IMR-90 (cell line): ENCODE data around the gene RSPO4. TPM values are rescaled to one million over a fixed set of nuclear protein-coding genes. Genes with fewer than 3 reads are reported as not detected.
A peak's percentile ranks its signal among the peaks of the same experiment; 100 is the strongest.

Experiments
- ATAC-seq: fragments of 200-7000 bp; cut with Tn5 transposase; 2 replicates; pipeline ENCODE4 v1.9.1; 2020; ENCODE audit warnings: low read depth, mild to moderate bottlenecking, moderate library complexity
- BruUV-seq: library from RNA; stranded (reverse); fragments of 400-500 nt; replicated peaks from 2 replicates; lab custom pipeline; 2021; lab: Mats Ljungman, UMichigan
- CTCF ChIA-PET: fragments of 300-600 bp; formaldehyde crosslinking; extraction: SDS; loops from one replicate; lab custom pipeline; 2021; ENCODE audit warnings: antibody characterized with exemption; lab: Yijun Ruan, JAX
- POLR2A ChIA-PET: fragments of 300-600 bp; sonication (Branson Sonifier 250); formaldehyde crosslinking; loops from one replicate; lab custom pipeline; 2022; ENCODE audit warnings: antibody characterized with exemption; ENCODE audit not compliant: unreplicated experiment; lab: Charles Lee
- DNase-seq: peaks from one replicate; pipeline ENCODE4 v3.0.0; 2013
- H2AFZ ChIP-seq: replicated peaks from 2 replicates; pipeline ENCODE3; 2013; ENCODE audit warnings: low read length, mild to moderate bottlenecking; ENCODE audit not compliant: poor library complexity
- H2AK5ac ChIP-seq: 2 replicates; pipeline ENCODE4 v1.6.1; 2013; ENCODE audit warnings: low read depth, low read length, inconsistent platforms
- H2AK9ac ChIP-seq: replicated peaks from 2 replicates; pipeline ENCODE3; 2013; ENCODE audit warnings: mild to moderate bottlenecking, low read depth, low read length, moderate library complexity; ENCODE audit not compliant: poor library complexity
- H2BK120ac ChIP-seq: 2 replicates; pipeline ENCODE4 v1.6.1; 2013; ENCODE audit warnings: low read depth, low read length, inconsistent platforms
- H2BK15ac ChIP-seq: 3 replicates; pipeline ENCODE4 v1.6.1; 2013; ENCODE audit warnings: low read depth, low read length, inconsistent platforms
- H2BK20ac ChIP-seq: 2 replicates; pipeline ENCODE4 v1.6.1; 2013; ENCODE audit warnings: low read depth, mild to moderate bottlenecking, inconsistent platforms, low read length, moderate library complexity
- H2BK5ac ChIP-seq: 2 replicates; pipeline ENCODE4 v1.6.1; 2013; ENCODE audit warnings: mild to moderate bottlenecking, low read depth, low read length, inconsistent platforms; ENCODE audit not compliant: poor library complexity, severe bottlenecking
- H3K14ac ChIP-seq: replicated peaks from 2 replicates; pipeline ENCODE4 v1.6.1; 2013; ENCODE audit warnings: low read depth, low read length, inconsistent platforms
- H3K18ac ChIP-seq: 2 replicates; pipeline ENCODE4 v1.6.1; 2013; ENCODE audit warnings: low read depth, low read length, control low read depth
- H3K23ac ChIP-seq: 2 replicates; pipeline ENCODE4 v1.6.1; 2013; ENCODE audit warnings: low read depth, low read length, inconsistent platforms
- H3K27ac ChIP-seq: 2 replicates; pipeline ENCODE4 v1.5.1; 2013; ENCODE audit warnings: mild to moderate bottlenecking, control low read depth, low read length; ENCODE audit not compliant: insufficient read depth
- H3K27me3 ChIP-seq: 2 replicates; pipeline ENCODE4 v1.6.1; 2013; ENCODE audit warnings: low read length; ENCODE audit not compliant: control insufficient read depth, insufficient read depth
- H3K36me3 ChIP-seq: 2 replicates; pipeline ENCODE4 v1.6.1; 2013; ENCODE audit warnings: low read length, mixed read lengths; ENCODE audit not compliant: control insufficient read depth, insufficient read depth
- H3K4ac ChIP-seq: 2 replicates; pipeline ENCODE4 v1.6.1; 2013; ENCODE audit warnings: low read depth, low read length, inconsistent platforms
- H3K4me1 ChIP-seq: 2 replicates; pipeline ENCODE4 v1.6.1; 2013; ENCODE audit warnings: low read length, mixed read lengths; ENCODE audit not compliant: control insufficient read depth, insufficient read depth
- H3K4me2 ChIP-seq: 2 replicates; pipeline ENCODE4 v1.6.1; 2013; ENCODE audit warnings: low read depth, mild to moderate bottlenecking, control low read depth, low read length, moderate library complexity
- H3K4me3 ChIP-seq: 2 replicates; pipeline ENCODE4 v1.5.1; 2013; ENCODE audit warnings: low read depth, mild to moderate bottlenecking, control low read depth, low read length, moderate library complexity; ENCODE audit not compliant: insufficient read depth
- H3K56ac ChIP-seq: 2 replicates; pipeline ENCODE4 v1.6.1; 2013; ENCODE audit warnings: low read length, inconsistent platforms; ENCODE audit not compliant: insufficient read depth; ENCODE audit errors: extremely low read depth
- H3K79me1 ChIP-seq, 2 experiments: 2 replicates each; pipeline ENCODE4 v1.6.1; 2013; ENCODE audit warnings: low read length in 2 of 2, inconsistent platforms in 1 of 2, low read depth in 1 of 2
- H3K9ac ChIP-seq: 2 replicates; pipeline ENCODE4 v1.6.1; 2013; ENCODE audit warnings: low read depth, low read length, control low read depth
- H3K9me1 ChIP-seq: 2 replicates; pipeline ENCODE4 v1.6.1; 2013; ENCODE audit warnings: low read length, inconsistent platforms; ENCODE audit not compliant: insufficient read depth
- H3K9me3 ChIP-seq: 2 replicates; pipeline ENCODE4 v1.6.1; 2013; ENCODE audit warnings: low read length; ENCODE audit not compliant: control insufficient read depth, insufficient read depth
- H4K20me1 ChIP-seq: 2 replicates; pipeline ENCODE4 v1.6.1; 2013; ENCODE audit warnings: low read length, inconsistent platforms; ENCODE audit not compliant: insufficient read depth
- H4K5ac ChIP-seq: 2 replicates; pipeline ENCODE4 v1.6.1; 2013; ENCODE audit warnings: mild to moderate bottlenecking, low read depth, low read length, control low read depth
- H4K8ac ChIP-seq, 2 experiments: 2 replicates each; pipeline ENCODE4 v1.6.1; 2013; ENCODE audit warnings: low read depth in 2 of 2, low read length in 2 of 2, control low read depth in 1 of 2, inconsistent platforms in 1 of 2
- H4K91ac ChIP-seq: 2 replicates; pipeline ENCODE4 v1.6.1; 2013; ENCODE audit warnings: low read depth, low read length, inconsistent platforms; ENCODE audit not compliant: insufficient read depth
- CEBPB ChIP-seq: IDR thresholded peaks from 2 replicates; pipeline ENCODE4 v1.6.1; 2012; ENCODE audit warnings: low read depth, low read length, improper control_type of control experiment
- NFE2L2 ChIP-seq: fragments of 150-350 bp; IDR thresholded peaks from 2 replicates; pipeline ENCODE4 v1.6.1; 2016; ENCODE audit warnings: low read depth, mild to moderate bottlenecking, low read length
- WGBS, 2 experiments: methylation state at CpG; one replicate each; pipeline versions ENCODE4 v1.1.5 to v1.1.7; 2013; ENCODE audit warnings: missing lambda C conversion rate in 2 of 2; ENCODE audit not compliant: insufficient read length in 1 of 2; ENCODE audit errors: extremely low coverage in 2 of 2; 5-methylcytosine and 5-hydroxymethylcytosine counted together
- dilution Hi-C: fragments of 300-500 bp; cut with HindIII; formaldehyde crosslinking; loops from one replicate; pipeline ENCODE4 v1.14.3; 2018; ENCODE audit warnings: low sequenced_read_pairs; ENCODE audit not compliant: unreplicated experiment
- in situ Hi-C: fragments of 300-500 bp; cut with MboI; formaldehyde crosslinking; loops from 3 replicates; pipeline ENCODE4 v1.14.3; 2019; ENCODE audit warnings: low sequenced_read_pairs, inconsistent platforms, mixed read lengths
- intact Hi-C: fragments of 100-400 bp; cut with micrococcal nuclease; formaldehyde crosslinking; loops from 2 replicates; pipeline ENCODE4 v1.10.0; 2022
- polyA plus RNA-seq, 3 experiments: library from polyadenylated mRNA; depleted of rRNA; stranded (reverse); fragments of >200 nt; gene quantifications; 2 replicates each; pipeline ENCODE4 v1.2.3, GENCODE V29; 2012; ENCODE audit warnings: low replicate concordance in 1 of 3
- total RNA-seq: library from RNA; depleted of rRNA; stranded (reverse); fragments of >200 nt; gene quantifications from 2 replicates; pipeline ENCODE4 v1.2.3, GENCODE V29; 2012

RSPO4 gene
- total and polyA plus RNA-seq, 2 of the 4 experiments (the other 2 are of a cell fraction) = not detected

DNA sequence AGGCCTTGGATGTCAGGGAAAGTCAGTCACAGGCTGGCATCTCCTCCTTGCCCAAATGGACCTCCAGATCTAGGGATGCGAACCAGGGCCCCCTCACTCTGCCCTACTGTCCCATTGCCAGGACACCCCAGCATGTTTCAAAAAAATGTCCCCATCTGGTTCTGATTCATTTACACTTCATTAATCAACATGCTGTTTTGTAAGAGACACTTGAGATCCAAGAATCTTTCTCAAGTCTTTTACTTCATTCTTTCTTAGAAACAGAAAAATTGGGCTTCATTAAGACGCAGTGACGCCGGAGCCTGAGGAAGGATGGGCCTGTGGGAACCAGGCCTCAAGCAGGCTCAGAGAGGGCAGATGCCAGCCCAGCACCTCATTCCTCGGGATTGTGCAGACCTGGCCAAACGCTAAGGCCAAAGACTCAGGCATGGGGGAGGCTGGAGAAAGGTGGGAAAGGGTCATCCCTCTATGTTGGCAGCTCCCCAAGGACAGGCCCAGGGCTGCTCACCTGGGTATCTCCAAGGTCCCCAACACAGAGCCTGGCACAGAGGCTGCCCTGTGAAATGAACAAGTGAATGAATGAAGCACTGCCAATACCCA lies 3.8 kb downstream of the RSPO4 start:
- H3K4ac ChIP-seq = no peak overlapping the region
- H4K91ac ChIP-seq = no peak overlapping the region
- no peak overlapping the region for H4K8ac ChIP-seq
- H3K4me1 ChIP-seq = no peaks in the 10 kb centered on the region
- H2AK5ac ChIP-seq = no peak overlapping the region
- H3K27me3 ChIP-seq = peaks cover 23% of the 10 kb centered on the region
- no peak overlapping the region for H3K9ac ChIP-seq
- intact Hi-C loops (no loop called here), in situ Hi-C loops (no loop called here), dilution Hi-C loops (no loop called here)
- H2AK9ac ChIP-seq = peak overlapping the region; percentile 55
- no peak for ATAC-seq
- H3K36me3 ChIP-seq = no peaks in the 10 kb centered on the region
- H2BK120ac ChIP-seq = no peak overlapping the region
- DNase-seq = no peak
- no peak overlapping the region for H3K27ac ChIP-seq
- no TSS peak for BruUV-seq
- CTCF ChIA-PET = no interaction called here
- no peak overlapping the region for H3K4me3 ChIP-seq
- TF ChIP-seq CEBPB = no peak
- TF ChIP-seq NFE2L2 = no peak
- H4K20me1 ChIP-seq = no peaks in the 10 kb centered on the region
- no peaks in the 10 kb centered on the region for H3K9me1 ChIP-seq
- H3K18ac ChIP-seq = no peak overlapping the region
- no peak overlapping the region for H2BK20ac ChIP-seq
- H3K23ac ChIP-seq = no peak overlapping the region
- POLR2A ChIA-PET = no interaction called here
- no peaks in the 10 kb centered on the region for H3K9me3 ChIP-seq
- H2BK5ac ChIP-seq = no peak overlapping the region
- H2BK15ac ChIP-seq = no peak overlapping the region
- H3K4me2 ChIP-seq = no peak overlapping the region
- no peak overlapping the region for H3K14ac ChIP-seq
- H2AFZ ChIP-seq = no peak overlapping the region
- WGBS, 2 experiments = no CpG with 5 or more reads among the region's 6 CpGs
- H3K79me1 ChIP-seq = no peaks in the 10 kb centered on the region
- H3K56ac ChIP-seq = no peak overlapping the region
- H4K5ac ChIP-seq = no peak overlapping the region
